Measurements from ENCODE around the gene GRB7.
"Not testable (repeated sequence)": the region's sequence is repeated elsewhere in the genome, so short reads cannot be mapped to it uniquely, and the experiment has no call there.

The GRB7 gene

DNA sequence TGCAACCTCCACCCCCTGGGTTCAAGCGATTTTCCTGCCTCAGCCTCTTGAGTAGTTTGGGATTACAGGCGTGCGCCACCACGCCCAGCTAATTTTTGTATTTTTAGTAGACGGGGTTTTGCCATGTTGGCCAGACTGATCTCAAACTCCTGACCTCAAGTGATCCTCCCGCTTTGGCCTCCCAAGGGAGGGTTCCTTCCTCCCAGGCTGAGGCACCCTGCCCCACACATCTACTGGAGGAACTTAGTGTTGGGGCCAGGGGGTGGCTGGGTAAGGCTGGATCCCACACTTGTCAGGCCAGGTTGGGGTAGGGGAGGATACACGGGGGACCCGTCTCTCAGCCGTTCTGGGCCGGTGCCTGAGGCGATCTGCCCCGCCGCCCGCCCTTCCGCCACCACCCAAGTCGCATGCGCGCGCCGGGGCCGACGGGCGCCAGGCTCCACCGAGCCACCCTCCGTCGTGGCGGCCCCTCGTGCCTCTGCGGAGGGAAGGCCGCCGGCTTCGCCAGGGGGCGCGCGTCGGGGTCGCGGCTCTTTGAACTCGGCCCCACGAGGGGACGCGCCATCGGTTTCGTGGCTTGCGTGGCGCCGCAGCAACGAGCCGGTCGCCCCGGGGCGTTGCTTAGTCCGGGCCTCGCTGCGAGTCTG, 15.9 kb downstream of the GRB7 start:
- peak in 1 of 2 donors; percentile 80 for DNase-seq

DNA sequence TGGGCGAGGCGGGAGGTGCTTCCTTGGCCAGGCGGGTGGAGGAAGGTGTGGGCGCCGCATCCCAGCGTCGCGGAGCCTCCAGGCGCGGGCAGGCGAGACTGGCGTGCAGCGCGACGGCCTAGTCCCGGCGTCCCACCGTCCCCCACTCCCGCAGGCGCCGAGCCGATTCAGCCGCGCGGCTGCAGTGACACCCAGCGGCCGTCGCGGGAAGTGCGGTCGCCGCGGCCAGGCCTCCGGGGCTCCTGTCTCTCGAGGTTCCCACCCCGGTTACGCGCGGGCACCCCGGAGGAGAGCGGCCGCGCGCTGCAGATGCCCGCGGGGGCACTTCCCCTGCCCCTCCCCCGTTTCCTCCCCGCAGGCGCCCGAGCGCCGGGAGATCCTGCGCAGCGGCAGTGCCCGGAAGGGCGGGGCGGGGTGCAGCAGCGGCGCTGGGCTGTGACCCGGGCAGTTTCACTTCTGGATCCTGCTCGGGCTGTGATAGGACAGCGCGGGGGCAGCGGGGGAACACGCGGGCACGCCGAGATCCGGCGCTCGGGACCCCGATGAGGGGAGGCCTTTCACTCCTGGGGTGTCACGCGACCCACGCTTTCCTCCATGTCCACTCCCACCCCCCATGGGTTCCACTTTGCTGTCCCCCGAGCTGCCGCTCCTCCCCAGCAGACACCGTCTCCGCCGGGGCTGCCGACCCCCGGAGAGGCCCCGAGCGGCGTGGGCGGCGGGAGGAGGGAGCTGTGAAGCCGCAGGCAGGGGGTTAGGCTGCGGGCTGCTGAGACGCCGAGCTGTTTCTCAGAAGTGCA, 16.6 kb downstream of the GRB7 start:
- DNase-seq = peak; percentile 98 to 99

DNA sequence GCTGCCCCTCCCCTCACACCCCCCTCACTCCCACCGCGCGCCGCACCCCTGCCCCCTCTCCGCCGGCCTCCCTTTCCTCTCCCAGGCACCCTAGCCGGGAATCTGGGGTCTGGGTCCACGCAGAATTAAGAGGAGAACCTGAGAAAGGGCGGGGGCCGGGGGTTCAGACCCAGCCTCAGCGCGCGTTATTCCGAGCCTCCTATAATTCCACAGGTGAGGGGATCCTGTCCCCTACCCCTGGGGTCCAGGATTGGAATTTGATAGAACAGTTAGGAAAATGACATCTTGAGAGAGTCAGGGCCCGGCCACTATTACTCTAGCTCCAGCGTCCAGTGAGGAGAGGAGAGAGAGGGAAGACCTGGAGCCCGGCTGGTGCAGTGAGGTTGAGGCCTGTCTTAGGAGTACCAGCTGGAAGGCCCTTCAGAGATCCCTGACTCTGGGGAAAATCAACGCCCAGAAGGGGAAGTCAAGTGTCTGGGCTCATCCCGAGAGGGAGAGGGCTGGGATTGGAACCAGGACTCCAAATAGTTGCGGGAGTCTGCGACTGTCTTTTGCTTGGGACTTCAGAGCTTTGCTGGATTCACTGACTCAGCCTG, 17.3 kb downstream of the GRB7 start:
- DNase-seq = no peak

DNA sequence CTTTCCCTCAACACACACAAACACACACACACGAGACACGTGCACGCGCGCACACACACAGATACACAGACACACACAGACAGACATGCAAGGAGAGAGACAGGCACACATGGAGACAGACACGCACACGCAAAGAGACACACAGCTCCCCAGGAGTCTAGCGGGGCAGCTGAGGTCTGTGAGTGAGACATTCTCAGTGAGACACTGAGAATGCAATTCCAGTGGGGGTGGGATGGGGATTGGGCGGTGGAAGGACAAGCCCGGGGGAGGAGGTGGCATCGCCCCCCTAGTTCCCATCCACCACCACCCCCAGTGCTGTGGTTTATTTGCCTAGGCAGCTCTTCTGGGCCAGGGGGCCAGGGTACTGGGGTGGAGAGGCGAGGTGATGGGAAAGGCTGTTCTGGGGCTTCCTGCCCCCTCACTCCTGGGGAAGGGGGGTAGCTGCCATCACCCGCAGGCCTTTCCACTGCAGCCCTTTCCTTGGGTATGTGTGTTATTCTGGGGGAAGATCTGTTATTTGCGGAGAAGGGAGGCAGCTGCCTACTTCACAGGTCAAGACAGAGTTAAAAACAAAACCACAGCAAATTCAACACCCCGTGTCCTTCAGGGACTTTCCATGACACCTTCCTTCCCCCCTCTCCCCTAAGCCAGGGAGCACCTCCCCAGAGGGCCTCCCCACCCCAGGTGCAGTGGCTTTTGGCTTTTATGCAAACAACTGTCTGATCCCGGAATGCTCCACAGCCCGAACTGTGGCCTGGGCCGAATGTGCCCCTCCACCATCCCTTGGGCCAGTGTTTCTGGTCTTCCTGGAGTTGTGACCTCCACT, 18.0 kb downstream of the GRB7 start:
- DNase-seq = peak; percentile 80 to 82

DNA sequence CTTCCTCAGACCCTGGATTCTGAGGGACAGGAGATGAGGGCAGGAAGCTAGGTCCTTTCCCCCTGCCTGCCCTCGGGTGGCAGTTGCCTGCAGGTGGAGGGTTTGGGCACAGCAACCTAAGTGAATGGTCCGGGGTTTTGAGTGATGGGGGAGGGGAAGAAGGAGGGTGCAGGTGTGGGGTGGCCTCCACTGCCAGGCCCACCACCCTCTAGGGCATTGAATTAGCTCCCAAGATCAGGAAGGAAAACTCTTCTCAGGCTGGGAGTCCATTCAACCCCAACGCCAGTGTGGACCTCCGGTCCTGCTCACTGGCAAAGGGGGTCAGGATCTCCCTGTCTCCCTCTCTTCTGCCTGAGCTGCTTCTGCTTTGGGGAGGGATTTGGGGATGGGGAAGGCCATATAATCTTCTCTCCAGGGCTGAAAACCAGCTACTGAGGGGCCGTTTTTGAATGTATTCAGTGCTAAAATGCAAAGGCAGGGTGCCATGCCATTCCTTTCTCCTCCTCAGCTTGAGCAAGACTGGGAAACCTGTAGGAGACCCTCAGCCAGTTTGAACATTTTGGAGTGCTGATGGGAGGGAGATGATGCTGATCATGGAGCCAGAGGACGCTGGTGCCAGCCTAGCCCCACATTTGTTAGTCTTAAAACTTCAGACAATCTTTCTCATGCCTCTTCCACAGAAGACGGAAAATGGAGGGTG, 18.8 kb downstream of the GRB7 start:
- no peak for DNase-seq

DNA sequence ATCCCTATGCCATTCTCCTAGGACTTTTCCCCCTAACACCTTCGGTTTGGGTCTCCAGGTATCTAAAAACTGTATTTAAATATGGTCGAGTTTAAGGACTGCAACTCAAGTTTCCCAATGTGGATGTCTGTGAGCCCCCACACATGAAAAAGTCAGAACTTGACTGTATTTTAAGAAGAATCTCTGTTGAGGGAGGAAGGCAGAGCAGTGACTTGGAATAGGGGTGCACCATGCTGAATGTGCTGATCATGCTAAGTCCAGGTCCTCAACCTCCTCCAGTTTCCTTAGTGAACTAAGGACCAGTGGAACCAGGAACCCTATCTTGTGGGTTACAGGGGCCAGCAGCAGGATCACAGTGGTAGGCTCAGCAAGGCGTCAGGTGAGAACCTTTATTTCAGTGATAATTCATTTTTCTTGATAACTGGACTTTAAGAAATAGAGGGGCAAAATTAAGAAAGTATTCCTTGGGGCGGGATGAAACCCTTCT, 19.5 kb downstream of the GRB7 start:
- no peak for DNase-seq

DNA sequence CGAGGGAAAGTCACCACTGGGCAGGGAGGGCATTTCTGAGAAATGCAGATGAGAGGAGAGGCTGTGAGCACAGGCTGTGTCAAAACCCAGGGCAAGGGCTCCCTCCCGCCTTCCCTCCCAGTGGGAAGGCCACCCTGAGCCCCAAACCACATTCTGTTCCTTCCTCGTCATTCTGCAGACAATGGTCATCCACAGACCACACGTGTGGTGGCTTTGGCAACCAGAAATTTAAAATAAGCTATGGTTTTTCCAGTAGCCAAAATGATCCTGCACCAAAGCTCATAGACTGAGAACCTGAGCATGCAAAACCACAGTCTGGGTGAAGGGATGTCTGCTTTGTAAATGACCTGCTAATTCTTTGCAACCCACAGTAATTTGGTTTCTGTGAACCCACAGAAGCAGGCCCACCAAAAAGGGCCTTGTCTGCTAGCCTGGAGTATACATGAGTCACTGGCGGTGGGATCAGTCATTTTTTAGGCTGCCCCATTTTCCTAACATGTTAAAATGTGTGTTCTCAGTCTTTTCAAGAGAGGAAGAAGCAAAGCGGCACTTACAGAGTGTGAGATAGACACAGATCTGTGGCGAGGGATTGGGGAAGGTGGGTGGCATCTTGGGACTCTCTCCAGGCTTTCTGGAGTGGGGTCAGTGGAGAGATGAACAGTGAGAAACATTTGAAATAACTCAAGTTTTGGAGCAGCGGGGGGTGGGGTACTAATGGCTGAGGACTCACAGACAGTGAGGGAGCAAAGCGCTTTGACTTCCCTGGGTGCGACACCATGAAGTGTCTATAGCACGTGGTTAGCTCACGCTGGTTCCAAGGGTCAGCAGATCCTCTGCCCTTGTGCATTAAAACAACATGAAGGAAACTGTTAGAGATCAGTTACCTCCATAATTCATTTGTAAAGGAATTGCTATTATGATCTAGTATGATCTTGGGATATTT, 20.5 kb downstream of the GRB7 start:
- DNase-seq = peak; percentile 62 to 71

DNA sequence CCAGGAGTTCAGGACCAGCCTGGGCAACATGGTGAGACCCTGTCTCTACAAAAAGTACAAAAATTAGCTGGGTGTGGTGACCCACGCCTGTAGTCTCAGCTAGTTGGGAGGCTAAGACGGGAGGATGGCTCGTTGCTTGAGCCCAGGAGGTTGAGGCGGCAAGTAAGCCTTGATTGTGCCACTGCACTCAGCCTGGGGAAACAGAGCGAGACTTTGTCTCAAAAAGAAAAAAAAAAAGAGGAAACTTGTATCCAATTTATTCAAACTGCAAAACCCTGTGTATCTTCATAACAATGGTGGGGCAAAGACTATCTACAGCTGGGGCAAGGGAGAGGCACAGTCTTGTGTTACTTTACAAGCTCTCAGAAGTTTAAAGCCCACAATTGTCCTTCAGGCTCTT, 21.5 kb downstream of the GRB7 start:
- DNase-seq = no peak

DNA sequence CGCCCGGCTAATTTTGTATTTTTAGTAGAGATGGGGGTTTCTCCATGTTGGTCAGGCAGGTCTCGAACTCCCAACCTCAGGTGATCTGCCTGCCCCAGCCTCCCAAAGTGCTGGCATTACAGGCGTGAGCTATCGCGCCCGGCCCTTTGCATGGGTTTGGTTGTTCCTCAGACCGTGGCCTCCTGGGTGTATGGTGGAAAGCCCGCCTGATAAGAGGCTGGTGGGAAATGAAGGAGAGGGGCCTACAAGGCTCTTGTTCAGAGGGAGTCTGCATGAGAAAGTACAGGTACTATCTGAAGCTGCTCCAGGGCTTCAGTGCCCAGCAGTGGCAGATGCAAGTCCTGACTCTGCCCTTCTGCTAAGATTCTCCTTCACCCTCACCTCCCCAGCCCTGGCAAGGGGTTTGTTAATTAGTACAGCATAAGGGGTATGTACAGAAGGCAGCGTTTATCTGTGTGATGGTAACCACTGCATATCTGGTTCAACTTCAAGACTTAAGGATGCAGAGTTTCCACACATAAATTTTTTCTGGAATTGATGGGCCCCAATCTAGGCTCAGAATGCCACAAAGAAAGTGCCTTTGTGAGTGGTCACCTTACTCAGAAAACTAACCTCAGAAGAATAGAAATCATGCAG, 24.2 kb downstream of the GRB7 start:
- DNase-seq = no peak

DNA sequence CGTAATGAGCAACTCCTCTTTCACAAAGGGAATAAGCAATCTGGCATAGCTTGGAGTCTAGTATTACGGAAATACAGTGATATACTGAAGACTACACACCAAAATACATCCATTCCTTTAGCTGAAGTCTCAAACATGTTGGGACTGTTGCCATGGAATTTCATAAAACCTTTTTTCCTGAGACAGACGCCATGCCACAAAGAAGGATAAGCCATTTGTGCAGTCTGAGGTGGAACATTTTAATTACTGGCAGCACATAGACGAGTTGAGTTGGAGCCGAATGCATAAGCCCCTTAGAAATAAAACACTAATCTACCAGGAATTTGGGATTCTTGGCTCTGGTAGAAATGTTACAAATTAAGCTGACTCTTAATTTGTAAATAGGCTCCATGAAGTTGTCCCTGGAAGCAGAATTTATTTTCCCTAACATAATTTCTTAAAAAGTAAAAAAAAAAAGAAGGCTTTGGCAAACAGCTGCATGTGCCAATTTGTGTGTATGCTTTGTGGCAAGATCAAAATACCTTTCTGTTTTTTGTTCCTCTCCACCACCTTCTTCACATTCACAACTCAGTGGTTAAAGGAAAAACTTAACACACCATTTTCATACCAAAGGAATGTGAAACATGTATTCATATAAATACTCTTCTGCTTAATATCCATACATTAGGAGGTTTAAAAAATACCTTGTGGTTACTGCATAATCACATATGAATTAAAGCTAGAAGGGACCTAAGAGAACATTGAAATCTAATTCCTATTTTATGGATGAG, 25.5 kb downstream of the GRB7 start:
- no peak for DNase-seq

DNA sequence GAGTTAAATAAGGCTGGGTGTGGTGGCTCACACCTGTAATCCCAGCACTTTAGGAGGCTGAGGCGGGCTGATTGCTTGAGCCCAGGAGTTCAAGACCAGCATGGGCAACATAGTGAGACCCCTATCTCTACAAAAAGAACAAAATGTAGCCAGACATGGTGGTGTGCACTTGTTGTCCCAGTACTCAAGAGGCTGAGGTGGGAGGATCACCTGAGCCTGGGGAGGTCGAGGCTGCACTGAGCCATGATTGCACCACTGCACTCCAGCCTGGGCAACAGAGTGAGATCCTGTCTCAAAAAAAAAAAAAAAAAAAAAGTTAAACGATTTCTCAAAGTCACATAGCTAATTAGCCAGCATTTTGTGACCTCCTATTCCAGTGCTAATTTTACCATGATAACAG, 26.4 kb downstream of the GRB7 start:
- DNase-seq = not testable (repeated sequence)

DNA sequence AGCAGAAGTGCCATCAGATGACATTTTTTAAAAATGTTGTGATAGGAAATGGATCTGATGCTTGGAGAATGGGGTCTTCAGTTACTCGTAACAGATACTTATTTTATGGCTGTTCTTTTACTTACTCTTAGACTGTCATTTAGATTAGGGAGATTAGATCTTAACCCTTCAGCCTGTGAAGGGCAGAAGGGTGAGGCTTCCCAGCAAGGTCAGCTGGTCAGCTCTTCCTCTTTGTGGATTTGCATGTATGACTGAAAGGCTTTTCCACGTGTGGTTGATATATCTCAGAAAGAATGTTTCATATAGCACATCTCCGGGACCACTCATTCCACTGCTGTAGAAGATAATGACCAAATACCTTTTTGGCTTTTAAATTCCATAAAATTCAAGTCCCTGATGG, 27.4 kb downstream of the GRB7 start:
- DNase-seq = no peak

DNA sequence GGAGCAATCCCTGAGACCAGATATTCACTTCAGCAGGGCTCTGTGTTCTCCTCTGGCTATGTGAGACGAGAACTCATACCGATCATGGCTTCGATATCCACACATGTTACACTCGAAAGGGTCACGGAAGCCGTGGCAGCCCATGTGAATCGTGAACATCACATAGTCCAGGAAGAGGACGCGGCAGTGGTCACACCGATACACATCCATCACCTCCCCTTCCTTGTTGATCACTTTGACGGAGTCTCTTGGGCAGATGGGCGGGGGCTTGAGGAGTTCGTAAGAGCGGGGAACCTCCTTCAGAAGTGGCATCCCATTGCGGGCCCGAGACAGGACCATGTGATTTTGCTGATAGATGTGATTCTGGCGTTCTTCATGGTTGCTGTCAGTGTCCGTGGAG, 28.0 kb downstream of the GRB7 start:
- DNase-seq = no peak

DNA sequence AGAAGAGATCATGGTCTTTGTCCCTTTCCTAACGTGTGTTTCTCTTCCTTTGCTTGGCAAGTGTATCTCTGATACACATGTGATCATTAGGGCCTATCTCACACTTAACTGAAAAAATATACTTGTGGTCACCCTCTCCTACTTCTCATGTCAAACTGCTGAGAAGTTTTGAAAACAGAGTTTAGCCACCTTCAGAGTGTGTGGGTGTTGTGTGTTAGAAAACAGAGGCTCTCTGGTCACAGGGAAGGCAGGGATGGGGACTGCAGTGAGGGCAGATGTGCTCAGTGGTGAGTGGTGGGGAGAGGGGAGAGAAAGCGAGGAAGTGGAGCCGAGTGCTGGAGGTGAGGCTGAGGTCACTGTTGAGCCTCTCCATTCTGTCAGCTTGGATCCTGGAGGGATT, 29.4 kb downstream of the GRB7 start:
- DNase-seq = no peak

DNA sequence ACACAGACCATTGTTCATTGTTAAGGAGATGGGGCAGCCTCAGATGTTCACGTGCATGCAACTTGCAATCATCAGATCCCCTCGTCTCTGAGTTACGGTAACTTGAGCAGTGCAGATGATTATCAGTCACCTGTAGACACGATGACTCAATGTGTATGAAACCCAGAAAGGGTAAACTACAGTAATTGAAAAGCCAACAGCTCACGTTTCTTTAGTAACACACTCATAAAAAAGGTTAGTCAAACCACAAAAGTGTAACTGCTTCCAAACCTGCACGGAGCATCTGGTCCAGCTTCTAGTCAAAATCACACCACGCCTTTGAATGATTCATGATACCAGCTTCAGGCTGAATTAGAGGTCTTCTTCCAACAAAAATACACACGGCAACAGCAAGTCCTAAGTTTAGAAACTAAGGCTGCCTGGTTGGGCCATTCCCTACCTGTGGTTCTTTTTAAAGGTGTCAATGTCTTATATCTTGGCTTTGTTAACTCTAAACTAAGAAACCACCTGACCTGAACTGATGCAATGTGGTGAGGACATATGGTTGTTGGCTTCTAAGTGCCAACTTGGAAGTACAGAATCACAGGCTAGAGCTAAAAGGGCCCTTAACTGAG, 32.3 kb downstream of the GRB7 start:
- DNase-seq = peak; percentile 55 to 80

DNA sequence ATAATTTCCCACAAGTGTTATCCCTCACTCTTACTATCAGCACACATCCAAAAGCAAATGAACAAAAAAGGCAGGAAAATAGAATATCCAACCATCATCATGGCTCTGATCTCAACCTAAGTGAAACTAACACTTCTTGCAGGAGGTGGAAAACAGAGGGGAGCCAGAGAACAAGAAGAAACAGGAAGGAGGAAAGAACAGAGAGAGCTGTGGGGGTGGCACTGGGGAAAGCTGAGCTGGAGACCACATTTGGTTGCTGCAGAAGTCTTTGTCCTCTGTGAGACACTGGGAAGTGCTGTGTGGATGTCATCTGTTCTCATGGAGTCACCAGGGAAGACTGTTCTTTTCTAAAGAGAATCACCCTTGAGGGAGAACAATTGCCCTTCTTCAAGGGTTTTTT, 34.7 kb downstream of the GRB7 start:
- DNase-seq = no peak

DNA sequence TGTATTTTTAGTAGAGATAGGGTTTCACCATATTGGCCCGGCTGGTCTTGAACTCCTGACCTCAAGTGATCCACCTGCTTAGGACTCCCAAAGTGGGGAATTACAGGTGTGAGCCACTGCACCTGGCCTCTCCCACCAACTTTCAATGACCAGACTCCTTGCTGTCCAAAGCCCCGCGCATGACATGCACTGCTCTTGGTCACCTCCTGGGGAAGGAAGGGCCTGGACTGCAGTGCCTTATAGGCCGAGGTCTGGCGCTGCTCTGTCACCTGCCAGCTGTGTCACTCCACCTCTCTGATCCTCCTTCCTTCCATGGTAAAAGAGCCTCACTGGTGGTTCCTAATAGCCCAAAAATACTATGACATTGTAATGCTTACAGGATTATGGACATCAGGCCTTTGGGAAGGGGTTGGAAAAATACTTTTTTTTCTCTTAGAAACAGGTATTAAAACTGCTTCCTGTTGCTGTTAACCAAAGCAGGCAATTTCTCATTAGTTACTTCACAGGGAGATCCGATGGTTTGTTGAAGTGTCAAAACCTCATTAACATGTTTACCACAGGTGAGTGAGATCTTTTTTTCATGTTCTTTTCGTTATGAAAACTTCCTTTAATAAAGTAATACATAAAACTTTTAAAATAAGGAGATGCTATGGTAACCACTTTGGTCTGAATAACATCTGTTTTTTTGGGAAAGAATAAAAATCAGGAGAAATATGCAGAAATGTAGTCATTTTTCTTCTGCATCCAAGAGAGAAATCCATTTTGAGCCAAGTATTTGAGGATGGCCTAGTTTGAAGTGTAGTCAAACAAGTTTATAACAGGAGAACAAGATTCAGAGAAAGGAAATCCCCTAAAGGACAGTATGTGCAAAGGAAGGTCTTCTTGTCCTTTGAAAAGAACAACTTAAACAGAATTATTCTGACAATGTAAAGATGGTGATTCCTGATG, 35.5 kb downstream of the GRB7 start:
- DNase-seq = peak in 1 of 2 donors; percentile 60

DNA sequence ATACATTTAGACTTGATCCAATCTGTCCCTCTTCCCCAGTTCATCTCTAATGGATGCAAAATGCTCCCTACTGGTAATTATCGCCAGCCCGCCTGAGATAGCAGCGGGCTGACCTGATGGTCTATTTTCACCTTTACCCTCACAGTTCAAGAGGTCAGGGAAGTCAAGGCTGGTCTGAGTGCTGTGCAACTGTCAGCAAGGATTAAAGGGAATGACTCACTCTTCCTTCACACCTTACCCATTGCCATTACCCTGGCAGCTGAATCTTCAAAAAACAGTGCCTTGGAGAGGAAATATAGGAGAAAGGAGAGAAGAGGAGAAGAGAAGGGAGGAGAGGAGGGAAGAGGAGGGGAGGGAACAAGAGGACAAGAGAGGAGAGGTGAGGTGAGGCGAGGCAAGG, 36.3 kb downstream of the GRB7 start:
- DNase-seq = no peak
